Epithelial cell of proximal tubule (primary cell): ENCODE results near the gene CTNND2. TPM values are rescaled to one million over a fixed set of nuclear protein-coding genes. Genes with fewer than 3 reads are reported as not detected.

ENCODE experiments used
- DNase-seq: peaks from one replicate; pipeline ENCODE4 v3.0.0-alpha.2; 2011; ENCODE audit warnings: low read depth
- H3K4me3 ChIP-seq: 2 replicates; pipeline ENCODE4 v1.5.1; 2011; ENCODE audit warnings: low read depth, mild to moderate bottlenecking, low read length
- total RNA-seq: library from RNA; depleted of rRNA; stranded (reverse); fragments of >200 nt; gene quantifications from 2 replicates; pipeline ENCODE4 v1.2.3, GENCODE V29; 2015
- TF ChIP-seq, protein P1 (sequence below): conservative IDR thresholded peaks from 2 replicates; pipeline ENCODE4 v1.5.1; 2012; ENCODE audit warnings: low read depth, mild to moderate bottlenecking, low read length

Gene CTNND2
- total RNA-seq, 1 donor from 2014 or later = 0.12 TPM

DNA sequence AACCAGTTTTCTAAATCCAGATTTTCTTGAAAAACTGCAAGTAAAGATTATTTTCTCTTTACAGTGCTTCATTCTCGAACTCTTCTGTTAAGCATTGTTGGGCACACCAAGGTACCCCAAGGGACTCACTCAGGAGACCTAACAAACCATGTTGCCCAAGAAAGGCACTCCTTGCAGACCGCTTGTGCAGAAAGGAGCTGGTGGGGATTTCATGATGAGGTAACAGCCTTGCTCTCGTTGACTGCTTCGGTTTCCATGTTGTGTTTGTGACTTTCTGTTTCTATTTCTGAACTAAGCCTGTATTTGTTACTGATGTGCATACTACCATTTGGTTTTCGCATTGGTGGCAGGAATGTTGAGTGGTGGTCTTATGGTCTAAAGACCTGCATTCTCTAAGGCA lies 876.6 kb downstream of the CTNND2 start:
- TF ChIP-seq, protein P1, sequence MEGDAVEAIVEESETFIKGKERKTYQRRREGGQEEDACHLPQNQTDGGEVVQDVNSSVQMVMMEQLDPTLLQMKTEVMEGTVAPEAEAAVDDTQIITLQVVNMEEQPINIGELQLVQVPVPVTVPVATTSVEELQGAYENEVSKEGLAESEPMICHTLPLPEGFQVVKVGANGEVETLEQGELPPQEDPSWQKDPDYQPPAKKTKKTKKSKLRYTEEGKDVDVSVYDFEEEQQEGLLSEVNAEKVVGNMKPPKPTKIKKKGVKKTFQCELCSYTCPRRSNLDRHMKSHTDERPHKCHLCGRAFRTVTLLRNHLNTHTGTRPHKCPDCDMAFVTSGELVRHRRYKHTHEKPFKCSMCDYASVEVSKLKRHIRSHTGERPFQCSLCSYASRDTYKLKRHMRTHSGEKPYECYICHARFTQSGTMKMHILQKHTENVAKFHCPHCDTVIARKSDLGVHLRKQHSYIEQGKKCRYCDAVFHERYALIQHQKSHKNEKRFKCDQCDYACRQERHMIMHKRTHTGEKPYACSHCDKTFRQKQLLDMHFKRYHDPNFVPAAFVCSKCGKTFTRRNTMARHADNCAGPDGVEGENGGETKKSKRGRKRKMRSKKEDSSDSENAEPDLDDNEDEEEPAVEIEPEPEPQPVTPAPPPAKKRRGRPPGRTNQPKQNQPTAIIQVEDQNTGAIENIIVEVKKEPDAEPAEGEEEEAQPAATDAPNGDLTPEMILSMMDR = no peak
- DNase-seq = no peak
- no peak overlapping the region for H3K4me3 ChIP-seq

- TF ChIP-seq, protein P1 = no peak
- DNase-seq = no peak
- no peak overlapping the region for H3K4me3 ChIP-seq
Measured at GRCh38 chr5:11026543-11026942, 877.7 kb downstream of the CTNND2 start.

GRCh38 chr5:11023945-11024344 lies 880.3 kb downstream of the CTNND2 start:
- DNase-seq = no peak
- TF ChIP-seq, protein P1 = no peak
- H3K4me3 ChIP-seq = no peak overlapping the region

- DNase-seq = no peak
- TF ChIP-seq, protein P1 = no peak
- H3K4me3 ChIP-seq = no peak overlapping the region
Measured at GRCh38 chr5:11013793-11014192, 890.5 kb downstream of the CTNND2 start.

DNA sequence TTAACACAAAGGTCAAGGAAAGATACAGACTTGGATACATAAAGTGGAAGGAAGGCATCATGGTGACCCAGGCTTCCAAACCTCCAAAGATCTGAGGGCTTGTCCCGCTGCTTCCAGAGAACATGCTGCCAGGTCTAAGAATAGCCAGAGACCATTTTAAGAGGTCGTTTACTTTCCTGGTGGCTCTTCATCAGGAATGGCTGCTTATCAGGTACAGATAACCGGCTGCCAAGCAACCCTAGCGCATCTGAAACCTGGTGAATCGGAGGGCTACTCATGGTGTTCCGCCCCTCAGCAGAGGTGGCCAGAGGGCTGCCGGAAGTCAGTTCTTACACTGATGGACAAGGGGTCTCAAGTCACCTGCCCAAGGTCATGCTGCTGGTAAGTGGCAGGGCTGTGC lies 892.0 kb downstream of the CTNND2 start:
- TF ChIP-seq, protein P1 = no peak
- DNase-seq = no peak
- H3K4me3 ChIP-seq = no peak overlapping the region

DNA sequence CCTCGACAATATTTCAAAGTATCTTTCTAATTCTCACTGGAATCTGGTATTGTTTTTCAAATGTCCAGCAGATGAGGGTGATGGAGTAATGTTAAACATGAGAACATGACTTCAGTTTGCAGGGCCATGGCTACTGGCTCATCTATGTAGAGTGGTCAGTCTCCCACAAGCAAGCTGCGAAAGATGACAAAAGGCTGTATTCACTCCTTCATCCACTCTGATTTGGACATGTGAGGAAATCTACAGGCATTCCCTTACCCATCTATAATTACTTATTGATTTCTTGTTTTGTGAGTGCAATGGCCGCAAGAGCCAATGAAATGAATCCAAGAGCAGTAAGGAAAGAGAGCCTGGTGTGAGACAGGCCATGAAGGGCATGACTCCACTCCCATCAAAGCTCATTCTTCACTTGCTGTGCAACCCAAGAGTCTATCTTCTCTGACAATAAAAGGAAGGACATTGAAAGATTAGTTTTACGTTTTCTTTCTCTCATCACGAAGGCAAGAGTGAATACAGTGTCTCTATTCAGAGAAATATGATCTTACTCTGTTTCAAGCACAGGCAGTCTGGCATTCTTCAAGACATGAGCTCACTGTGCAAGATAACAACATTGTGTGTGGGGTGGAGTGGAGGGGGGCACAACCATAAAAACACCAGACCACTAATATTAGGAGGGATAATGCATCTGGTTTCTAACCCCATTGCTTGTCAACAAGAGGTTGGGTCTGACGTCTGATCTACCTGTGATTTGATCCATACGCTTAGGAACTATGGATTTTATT lies 893.6 kb downstream of the CTNND2 start:
- no peak overlapping the region for H3K4me3 ChIP-seq
- TF ChIP-seq, protein P1 = no peak
- no peak for DNase-seq

- no peak for DNase-seq
- no peak overlapping the region for H3K4me3 ChIP-seq
- TF ChIP-seq, protein P1 = no peak
Measured at GRCh38 chr5:11009576-11009975, 894.7 kb downstream of the CTNND2 start.
